ENCODE data around the gene SH2D7. TPM values are rescaled to one million over a fixed set of nuclear protein-coding genes. Genes with fewer than 3 reads are reported as not detected.

The SH2D7 gene
- total RNA-seq, 2 experiments from 2014 or later: not detected

- ChIA-PET POLR2A (interaction anchor here (0.7 to 5.6 kb wide), 5 partner anchors 10 to 32 kb away, joined by 3 to 31 read pairs (median 4); no protein-coding TSS in a partner anchor), CTCF (interaction anchor here (1.1 to 8.9 kb wide), 3 partner anchors 9 to 107 kb away, joined by 3 to 83 read pairs (median 6); no protein-coding TSS in a partner anchor)
- Mint-ChIP-seq H3K4me3 (no peak overlapping the region), H3K4me1 (ENCODE audit: low read depth) (peaks cover 10% of the 10 kb centered on the region), H3K27me3 (no peaks in the 10 kb centered on the region), H3K27ac (no peak overlapping the region), H3K9me3 (no peaks in the 10 kb centered on the region), H3K36me3 (ENCODE audit: low read depth) (peaks cover 13% of the 10 kb centered on the region)
- no peak for TF ChIP-seq CTCF (IDR thresholded peaks at IDR 0.05)
- ATAC-seq: peak; percentile 14
- no peak for DNase-seq
- intact Hi-C loops (cut with micrococcal nuclease): no loop called here
Measured at GRCh38 chr15:78065973-78066946, 26.1 kb upstream of the SH2D7 start.

DNA sequence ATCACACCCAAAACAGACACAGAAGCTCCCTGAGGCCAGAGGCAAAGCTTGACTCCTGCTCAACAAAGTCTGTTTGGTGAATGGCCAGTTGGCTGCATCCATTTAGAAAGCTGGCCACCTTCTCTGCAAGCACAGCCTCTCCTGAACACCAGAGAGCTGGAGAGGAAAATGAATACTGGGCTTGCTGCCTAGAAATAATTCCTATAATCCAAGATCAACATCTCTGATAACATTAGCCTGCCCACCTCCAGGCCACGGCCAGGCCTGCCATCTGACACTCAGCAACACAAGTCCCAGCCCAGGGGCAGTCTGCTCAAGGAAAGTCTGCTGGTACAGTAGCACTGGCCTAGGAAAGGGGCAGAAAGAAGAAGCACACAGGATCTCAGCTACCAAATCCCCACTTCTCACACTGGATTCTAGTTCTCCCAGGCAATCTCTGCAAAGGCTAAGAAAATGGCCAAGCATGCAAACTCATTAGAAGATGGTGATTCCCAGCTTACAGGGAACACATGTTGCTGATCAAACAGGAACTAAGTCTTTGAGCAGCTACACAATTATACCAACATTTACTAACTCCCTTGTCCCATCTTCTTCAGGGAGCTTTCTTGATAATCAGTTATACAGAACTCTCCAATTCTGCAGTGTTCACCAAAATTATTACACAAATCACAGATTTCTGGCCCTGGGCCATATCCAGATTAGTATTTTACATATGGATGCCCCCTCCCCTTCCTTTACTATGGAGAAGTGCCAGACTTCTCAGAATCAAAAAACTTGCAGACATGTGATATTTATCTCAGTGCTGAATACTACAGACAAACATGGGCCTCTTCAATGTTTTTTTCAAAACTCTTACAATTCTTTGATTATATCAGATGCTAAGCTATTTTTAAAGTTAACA is 24.8 kb upstream of the SH2D7 start:
- no peak for TF ChIP-seq CTCF (IDR thresholded peaks at IDR 0.05)
- DNase-seq: no peak
- intact Hi-C loops (cut with micrococcal nuclease): loop anchor here (2.0 kb wide), 1 partner anchor 33 kb away; no protein-coding TSS in a partner anchor
- Mint-ChIP-seq H3K4me3 (no peak overlapping the region), H3K4me1 (ENCODE audit: low read depth) (peaks cover 15% of the 10 kb centered on the region), H3K9me3 (no peaks in the 10 kb centered on the region), H3K27me3 (no peaks in the 10 kb centered on the region), H3K27ac (no peak overlapping the region), H3K36me3 (ENCODE audit: low read depth) (peaks cover 17% of the 10 kb centered on the region)
- no peak for ATAC-seq
- CTCF ChIA-PET: interaction anchor here (1.1 to 8.9 kb wide), 8 partner anchors 8 to 108 kb away, joined by 3 to 83 read pairs (median 14); no protein-coding TSS in a partner anchor
- POLR2A ChIA-PET: interaction anchor here (0.6 to 5.6 kb wide), 5 partner anchors 9 to 32 kb away, joined by 3 to 31 read pairs (median 5); no protein-coding TSS in a partner anchor

GRCh38 chr15:78069052-78069414 is 23.3 kb upstream of the SH2D7 start:
- DNase-seq (peak; percentile 46), ATAC-seq (peak; percentile 34)
- Mint-ChIP-seq H3K4me3 (peak overlapping the region; percentile 67), H3K4me1 (ENCODE audit: low read depth) (peaks cover 25% of the 10 kb centered on the region), H3K27me3 (no peaks in the 10 kb centered on the region), H3K27ac (no peak overlapping the region), H3K36me3 (ENCODE audit: low read depth) (peaks cover 17% of the 10 kb centered on the region), H3K9me3 (no peaks in the 10 kb centered on the region)
- ChIA-PET CTCF (interaction anchor here (1.0 to 8.9 kb wide), 9 partner anchors 10 to 172 kb away, joined by 3 to 83 read pairs (median 13); no protein-coding TSS in a partner anchor), POLR2A (interaction anchor here (0.6 to 5.6 kb wide), 6 partner anchors 10 to 37 kb away, joined by 3 to 31 read pairs (median 5); no protein-coding TSS in a partner anchor)
- no peak for TF ChIP-seq CTCF (IDR thresholded peaks at IDR 0.05)
- intact Hi-C loops (cut with micrococcal nuclease): loop anchor here (2.0 kb wide), 1 partner anchor 34 kb away; no protein-coding TSS in a partner anchor

- TF ChIP-seq CTCF (IDR thresholded peaks at IDR 0.05): no peak
- ATAC-seq: peak; percentile 26
- no peaks in the 10 kb centered on the region for H3K27me3 Mint-ChIP-seq
Measured at GRCh38 chr15:78069462-78070029, 22.8 kb upstream of the SH2D7 start.

More at GRCh38 chr15:78069462-78070029, 22.8 kb upstream of the SH2D7 start:
- ChIA-PET POLR2A (interaction anchor here (0.6 to 5.6 kb wide), 8 partner anchors 7 to 38 kb away, joined by 3 to 31 read pairs (median 5); no protein-coding TSS in a partner anchor), CTCF (interaction anchor here (0.8 to 8.9 kb wide), 12 partner anchors 10 to 171 kb away, joined by 3 to 83 read pairs (median 8); no protein-coding TSS in a partner anchor)
- peaks cover 21% of the 10 kb centered on the region for H3K36me3 Mint-ChIP-seq (ENCODE audit: low read depth)
- H3K9me3 Mint-ChIP-seq: no peaks in the 10 kb centered on the region
- H3K4me3 Mint-ChIP-seq: peak overlapping the region; percentile 67
- peaks cover 30% of the 10 kb centered on the region for H3K4me1 Mint-ChIP-seq (ENCODE audit: low read depth)
- intact Hi-C loops (cut with micrococcal nuclease): loop anchor here (2.0 kb wide), 1 partner anchor 35 kb away; no protein-coding TSS in a partner anchor
- no peak overlapping the region for H3K27ac Mint-ChIP-seq
- DNase-seq: no peak
